Limb (tissue), 2 donors: ENCODE results near the gene ARF3.

Experiments
- DNase-seq, 2 donors: peaks; one replicate each; pipeline ENCODE4 v3.0.0-alpha.2; 2016; ENCODE audit errors: extremely low spot score in 2 of 2

The ARF3 gene

GRCh38 chr12:48957141-48958048 is at the start of gene ARF3:
TSS of gene ARF3 (minus strand) at chr12:48957487. CDS start at chr12:48941095, 16,392 bp downstream.
- peak; percentile 96 to 97 for DNase-seq

GRCh38 chr12:49000346-49000745 is 43.1 kb upstream of the ARF3 start:
- no peak for DNase-seq

- DNase-seq, result peak in 1 of 2 donors; percentile 70
These were observed 42.3 kb upstream of the ARF3 start, which contains the start of gene DDN for GRCh38 chr12:48999371-49000131. TSS of gene DDN (minus strand) at chr12:48999375. CDS start at chr12:48999287, 88 bp downstream.

- DNase-seq, result peak in 1 of 2 donors; percentile 49
These were observed 41.4 kb upstream of the ARF3 start for GRCh38 chr12:48998497-48999353.

- peak in 1 of 2 donors; percentile 50 for DNase-seq
These were observed 40.6 kb upstream of the ARF3 start for GRCh38 chr12:48997719-48998496.

GRCh38 chr12:48996794-48997718 is 39.8 kb upstream of the ARF3 start:
- DNase-seq, result peak; percentile 76 to 86

GRCh38 chr12:48995086-48995879 is 38.0 kb upstream of the ARF3 start:
- DNase-seq, result peak; percentile 79 to 87

- no peak for DNase-seq
These were observed 37.2 kb upstream of the ARF3 start for GRCh38 chr12:48994224-48995085.

- DNase-seq, result no peak
These were observed 36.5 kb upstream of the ARF3 start for GRCh38 chr12:48993787-48994186.

GRCh38 chr12:48991247-48992050 is 34.2 kb upstream of the ARF3 start:
- DNase-seq, result no peak

- DNase-seq, result no peak
These were observed 33.3 kb upstream of the ARF3 start for GRCh38 chr12:48990552-48990951.

- peak in 1 of 2 donors; percentile 74 for DNase-seq
These were observed 30.9 kb upstream of the ARF3 start for GRCh38 chr12:48988030-48988649.

- DNase-seq, result peak in 1 of 2 donors; percentile 59
These were observed 29.5 kb upstream of the ARF3 start for GRCh38 chr12:48986720-48987291.

GRCh38 chr12:48985901-48986300 is 28.6 kb upstream of the ARF3 start:
- DNase-seq, result no peak

GRCh38 chr12:48985475-48985897 is 28.2 kb upstream of the ARF3 start:
- no peak for DNase-seq
